Hippocampal formation (tissue), 2 donors: ENCODE data around the gene ILF2.
A peak's percentile ranks its signal among the peaks of the same experiment; 100 is the strongest.
"Not testable (repeated sequence)": the region's sequence is repeated elsewhere in the genome, so short reads cannot be mapped to it uniquely, and the experiment has no call there.

ENCODE experiments used
- DNase-seq, 2 donors: peaks; one replicate each; lab custom pipeline; 2025; lab: John Stamatoyannopoulos, UW

Gene ILF2

DNA sequence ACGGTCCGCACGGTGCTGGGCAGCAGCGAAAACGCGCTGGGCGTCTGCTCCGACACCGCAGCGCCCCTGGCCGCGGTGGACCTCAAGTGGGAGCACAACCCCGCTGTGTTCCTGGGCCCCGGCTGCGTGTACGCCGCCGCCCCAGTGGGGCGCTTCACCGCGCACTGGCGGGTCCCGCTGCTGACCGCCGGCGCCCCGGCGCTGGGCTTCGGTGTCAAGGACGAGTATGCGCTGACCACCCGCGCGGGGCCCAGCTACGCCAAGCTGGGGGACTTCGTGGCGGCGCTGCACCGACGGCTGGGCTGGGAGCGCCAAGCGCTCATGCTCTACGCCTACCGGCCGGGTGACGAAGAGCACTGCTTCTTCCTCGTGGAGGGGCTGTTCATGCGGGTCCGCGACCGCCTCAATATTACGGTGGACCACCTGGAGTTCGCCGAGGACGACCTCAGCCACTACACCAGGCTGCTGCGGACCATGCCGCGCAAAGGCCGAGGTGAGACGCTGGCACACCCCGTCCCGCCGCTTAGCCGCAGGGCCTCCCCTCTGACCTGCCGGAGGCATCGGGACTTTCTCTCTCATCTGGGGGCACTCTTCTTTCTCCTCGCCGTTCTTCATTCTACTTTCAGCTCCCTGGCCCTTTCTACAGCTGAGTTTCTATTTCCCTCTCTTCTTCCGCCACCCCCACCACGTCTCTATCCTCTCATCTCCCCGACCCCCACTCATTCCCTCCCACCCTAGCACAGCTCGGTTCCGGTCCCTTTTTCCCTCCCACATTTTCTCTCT, 8.7 kb upstream of the ILF2 start:
- DNase-seq = no peak

DNA sequence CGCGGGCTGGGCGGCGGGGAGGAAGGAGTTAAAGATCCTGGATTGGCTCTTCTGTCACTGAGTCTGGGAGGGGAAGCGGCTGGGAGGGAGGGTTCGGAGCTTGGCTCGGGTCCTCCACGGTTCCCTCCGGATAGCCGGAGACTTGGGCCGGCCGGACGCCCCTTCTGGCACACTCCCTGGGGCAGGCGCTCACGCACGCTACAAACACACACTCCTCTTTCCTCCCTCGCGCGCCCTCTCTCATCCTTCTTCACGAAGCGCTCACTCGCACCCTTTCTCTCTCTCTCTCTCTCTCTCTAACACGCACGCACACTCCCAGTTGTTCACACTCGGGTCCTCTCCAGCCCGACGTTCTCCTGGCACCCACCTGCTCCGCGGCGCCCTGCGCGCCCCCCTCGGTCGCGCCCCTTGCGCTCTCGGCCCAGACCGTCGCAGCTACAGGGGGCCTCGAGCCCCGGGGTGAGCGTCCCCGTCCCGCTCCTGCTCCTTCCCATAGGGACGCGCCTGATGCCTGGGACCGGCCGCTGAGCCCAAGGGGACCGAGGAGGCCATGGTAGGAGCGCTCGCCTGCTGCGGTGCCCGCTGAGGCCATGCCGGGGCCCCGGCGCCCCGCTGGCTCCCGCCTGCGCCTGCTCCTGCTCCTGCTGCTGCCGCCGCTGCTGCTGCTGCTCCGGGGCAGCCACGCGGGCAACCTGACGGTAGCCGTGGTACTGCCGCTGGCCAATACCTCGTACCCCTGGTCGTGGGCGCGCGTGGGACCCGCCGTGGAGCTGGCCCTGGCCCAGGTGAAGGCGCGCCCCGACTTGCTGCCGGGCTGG, 7.9 kb upstream of the ILF2 start, which contains the start of gene NPR1:
Gene NPR1, plus strand, starts transcription at position 170 of the 818 bp plus-strand sequence. Its CDS starts 421 bp downstream, at position 591.
- DNase-seq = no peak

DNA sequence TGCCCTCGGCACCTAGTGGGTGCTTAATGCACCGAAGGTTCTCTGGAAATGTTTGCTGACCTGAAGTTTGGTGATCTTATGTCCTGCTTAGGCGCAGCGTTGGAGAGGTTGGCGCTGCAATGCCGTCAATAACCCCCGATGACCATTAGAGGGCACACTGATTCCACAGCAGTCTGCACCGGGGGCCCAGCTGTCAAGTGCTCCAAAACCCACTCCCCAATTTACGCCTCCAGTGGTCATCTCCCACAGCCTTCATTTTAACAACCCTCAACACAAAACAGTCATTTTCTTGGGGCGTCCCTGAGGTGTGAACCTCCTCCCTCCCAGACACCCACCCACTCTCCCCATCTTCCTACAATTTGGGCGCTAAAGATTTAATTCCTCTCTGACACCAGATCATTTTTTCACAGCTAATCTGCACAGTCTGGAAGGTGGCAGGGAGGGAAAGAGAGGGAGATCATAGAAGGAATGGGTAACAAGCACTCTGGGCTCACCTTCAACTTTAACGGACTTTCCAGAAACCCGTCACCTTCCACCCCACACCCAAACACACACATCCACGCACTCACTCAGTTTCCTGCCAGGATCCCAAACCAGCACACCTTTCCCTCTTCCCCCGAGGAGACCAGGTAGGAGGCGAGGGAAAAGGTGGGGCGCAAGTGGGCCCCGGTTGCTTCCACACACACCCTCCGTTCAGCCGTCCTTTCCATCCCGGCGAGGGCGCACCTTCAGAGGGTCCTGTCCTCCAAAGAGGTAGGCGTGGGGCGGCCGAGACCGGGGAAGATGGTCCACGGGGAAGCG, 7.1 kb upstream of the ILF2 start:
- DNase-seq = peak in 1 of 2 donors; percentile 1

DNA sequence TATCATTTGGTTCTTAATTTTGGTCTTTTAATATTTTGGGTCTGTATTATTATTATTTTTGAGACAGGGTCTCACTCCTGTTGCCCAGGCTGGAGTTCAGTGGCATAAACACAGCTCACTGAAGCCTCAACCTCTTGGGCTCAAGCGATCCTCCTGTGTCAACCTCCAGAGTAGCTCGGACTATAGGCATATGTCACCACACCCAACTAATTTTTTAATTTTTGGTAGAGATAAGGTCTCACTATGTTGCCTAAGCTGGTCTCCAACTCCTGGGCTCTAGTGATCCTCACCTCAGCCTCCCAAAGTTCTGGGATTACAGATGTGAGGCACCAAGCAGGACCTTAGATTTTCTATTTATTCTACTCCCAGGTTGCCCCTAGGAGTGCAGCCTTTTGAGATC, 2.7 kb upstream of the ILF2 start:
- DNase-seq = no peak

DNA sequence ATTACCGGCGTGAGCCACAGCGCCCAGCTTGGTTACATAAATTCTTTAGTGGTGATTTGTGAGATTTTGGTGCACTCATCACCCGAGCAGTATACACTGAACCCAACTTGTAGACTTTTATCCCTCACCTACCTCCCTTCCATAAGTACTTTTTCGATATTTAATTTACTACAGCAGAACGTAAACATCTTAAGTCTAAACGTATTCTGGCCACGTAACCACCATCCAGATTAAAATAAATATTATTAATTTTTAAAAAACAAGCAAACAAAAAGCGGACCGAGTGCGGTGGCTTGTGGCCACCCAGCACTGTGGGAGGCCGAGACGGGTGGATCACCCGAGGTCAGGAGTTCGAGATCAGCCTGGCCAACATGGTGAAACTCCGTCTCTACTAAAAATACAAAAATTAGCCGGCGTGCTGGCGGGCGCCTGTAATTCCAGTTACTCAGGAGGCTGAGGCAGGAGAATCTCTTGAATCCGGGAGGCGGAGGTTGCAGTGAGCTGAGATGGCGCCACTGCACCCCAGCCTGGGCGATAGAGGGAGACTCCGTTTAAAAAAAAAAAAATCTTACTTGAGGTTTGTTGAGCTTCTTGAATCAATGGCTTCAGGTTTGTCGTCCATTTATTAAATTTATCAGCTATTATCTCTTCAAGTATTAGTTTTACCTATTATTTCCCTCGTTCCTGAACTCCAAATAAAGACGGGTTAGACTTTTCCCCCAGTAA, 998 bp upstream of the ILF2 start:
- DNase-seq = peak in 1 of 2 donors; percentile 75

DNA sequence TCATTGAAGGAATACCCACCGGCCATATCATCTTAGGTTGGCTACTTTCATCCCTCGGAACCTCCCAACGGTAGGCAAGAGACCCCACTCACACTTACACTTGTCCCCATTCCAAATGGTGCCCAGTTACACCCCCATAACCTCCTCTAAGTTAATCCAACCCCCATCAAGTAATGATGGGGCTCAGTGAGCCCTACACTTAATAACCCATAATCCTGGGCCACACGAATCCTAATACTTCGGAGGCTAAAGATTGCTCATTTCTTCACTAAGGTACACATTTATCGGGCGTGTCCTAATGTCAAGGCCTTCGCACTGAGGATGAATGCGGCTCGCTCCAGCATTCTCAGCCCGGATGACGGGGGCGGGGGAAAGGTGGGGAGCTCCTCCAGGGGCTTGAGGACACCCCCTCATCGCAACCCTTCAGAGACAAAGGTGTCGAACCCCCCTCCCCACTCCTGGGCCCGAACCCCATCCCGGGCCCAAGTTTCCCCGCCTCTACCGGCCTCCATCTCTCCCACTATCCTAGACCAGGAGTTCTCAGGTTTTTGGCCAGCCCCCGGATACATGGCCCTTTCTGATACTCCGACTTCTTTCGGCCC, 435 bp downstream of the ILF2 start:
- DNase-seq = no peak

DNA sequence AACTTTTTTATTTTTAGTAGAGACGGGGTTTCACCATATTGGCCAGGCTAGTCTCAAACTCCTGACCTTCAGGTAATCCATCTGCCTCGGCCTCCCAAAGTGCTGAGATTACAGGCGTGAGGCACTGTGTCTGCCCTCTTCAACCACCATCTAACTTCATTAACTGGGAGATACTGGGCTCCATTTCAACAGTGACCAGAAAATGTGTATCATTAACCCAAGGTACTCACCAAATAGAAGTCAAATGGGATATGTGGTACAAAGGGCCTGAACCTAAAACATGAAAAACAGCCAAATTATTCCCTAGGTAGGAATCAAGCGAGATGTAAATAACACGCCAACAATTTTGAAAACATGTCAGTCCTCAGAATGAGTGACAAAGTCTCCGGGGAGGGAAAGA, 1.2 kb downstream of the ILF2 start:
- DNase-seq = no peak

DNA sequence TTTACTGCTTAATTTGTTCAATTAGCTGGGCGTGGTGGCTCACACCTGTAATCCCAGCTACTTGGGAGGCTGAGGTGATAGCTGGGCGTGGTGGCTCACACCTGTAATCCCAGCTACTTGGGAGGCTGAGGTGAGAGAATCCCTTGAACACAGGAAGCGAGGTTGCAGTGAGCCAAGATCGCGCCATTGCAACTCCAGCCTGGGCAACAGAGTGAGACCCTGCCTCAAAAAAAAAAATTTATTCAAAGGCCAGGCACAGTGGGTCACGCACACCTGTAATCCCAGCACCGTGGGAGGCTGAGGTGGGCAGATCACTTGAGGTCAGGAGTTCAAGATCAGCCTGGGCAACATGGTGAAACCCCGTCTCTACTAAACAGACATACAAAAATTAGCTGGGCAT, 2.1 kb downstream of the ILF2 start:
- not testable (repeated sequence) for DNase-seq

DNA sequence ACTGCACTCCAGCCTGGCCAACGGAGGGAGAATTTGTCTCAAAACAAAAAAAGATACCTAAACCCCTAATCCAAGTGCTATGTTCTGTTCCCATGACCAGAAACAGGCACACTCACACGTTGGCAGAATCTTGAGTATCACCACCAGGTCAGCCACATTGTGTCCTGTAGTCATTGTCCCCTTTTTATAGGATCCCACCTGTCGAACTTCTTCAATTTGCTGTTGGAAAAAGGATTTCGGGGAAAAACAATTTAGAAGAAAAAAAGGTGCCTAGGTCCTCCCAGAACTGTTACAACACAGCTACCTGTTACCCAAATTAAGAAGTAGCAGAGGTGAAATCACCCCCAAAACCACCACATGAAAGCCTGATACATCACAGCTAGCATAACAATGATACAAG, 3.4 kb downstream of the ILF2 start:
- DNase-seq = no peak

DNA sequence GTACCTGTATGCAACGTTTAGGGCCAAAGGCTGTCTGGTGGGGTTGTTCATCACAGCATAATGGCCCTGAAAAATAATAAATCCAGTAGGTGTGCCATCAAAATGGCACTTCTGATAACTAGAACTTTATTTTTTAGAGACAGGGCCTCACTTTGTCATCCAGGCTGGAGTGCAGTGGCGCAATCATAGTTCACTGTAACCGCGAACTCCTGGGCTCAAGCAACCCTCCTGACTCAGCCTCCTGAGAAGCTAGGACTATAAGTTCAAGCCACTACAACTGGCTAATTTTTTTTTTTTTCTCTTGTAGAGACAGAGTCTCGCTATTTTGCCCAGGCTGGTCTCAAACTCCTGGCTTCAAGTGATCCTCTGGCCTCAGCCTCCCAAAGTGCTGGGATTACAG, 7.6 kb downstream of the ILF2 start:
- DNase-seq = no peak

DNA sequence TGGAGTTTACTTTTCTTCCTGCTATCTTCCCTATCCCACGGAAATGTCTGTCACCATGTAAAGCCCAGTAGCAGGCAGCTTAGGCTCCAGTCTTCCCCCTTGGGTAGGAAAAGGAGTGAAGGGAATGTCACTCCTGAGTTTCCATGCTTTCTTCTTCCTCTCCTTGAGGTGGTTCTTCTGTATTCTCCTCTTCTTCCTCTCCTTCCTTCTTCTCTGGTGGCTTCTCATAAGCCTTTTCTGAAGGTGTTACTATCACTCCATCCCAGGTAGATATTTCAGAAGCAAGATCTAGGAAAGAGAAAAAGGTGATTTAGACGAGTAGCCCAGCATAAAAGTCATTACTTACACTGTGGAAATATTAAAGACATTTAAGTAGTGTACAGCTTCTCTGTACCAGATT, 8.5 kb downstream of the ILF2 start:
- DNase-seq = no peak

DNA sequence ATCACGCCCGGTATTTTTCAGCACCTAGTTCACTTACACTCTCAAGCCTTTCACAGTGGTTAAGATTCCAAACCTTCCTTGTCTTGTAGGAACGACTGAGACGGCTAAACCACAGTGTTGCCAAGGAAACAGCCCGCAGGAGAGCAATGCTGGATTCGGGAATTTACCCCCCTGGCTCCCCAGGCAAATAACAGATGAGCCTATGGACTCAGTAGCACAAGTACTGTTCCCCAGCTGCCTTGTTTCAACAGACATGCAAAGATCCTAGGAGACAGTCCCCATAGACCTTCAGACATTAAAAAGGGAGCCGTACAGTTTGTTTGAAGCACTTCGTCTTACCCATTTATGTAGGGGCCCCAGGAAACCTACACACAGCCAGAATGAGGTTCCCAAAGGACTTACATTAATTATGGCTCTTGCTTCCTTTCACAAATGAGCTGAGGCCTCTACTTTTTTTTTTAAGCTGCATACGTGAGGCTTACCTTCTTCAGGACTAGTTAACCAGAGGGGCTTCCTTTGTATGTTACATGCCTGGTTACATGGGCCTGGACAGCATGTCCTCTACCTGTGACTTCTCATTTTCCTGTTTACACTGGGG, 9.6 kb downstream of the ILF2 start:
- no peak for DNase-seq

DNA sequence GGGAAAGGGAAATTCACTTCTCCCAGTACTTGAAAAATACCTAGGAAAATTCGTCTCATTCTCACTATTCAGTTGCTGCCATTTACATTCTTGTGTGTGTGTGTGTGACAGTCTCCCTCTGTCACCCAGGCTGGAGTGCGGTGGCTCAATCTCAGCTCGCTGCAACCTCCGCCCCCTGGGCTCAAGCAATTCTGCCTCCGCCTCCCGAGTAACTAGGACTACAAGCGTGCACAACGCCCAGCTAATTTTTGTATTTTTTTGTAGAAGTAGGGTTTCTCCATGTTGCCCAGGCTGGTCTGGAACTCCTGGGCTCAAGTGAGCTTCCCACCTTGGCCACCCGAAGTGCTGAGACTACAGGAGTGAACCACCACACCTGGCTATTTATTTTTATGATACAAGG, 11.1 kb downstream of the ILF2 start:
- DNase-seq = no peak

DNA sequence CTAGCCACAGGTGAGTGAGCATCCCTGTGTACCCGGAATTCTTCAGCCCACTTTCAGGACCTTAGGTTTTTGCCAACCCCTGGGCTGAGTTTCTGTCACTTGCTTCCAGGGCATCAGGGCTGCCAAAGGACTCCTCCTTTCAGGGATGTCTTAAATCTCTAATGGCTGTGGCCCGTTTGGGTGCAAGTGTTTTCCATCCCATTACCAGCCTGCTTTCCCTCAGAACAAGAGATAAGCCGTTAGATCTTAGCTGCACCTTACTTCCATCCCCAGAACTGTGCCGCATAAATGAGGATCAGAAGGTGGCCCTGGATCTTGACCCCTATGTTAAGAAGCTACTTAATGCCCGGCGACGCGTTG, 11.6 kb downstream of the ILF2 start:
- DNase-seq = no peak

DNA sequence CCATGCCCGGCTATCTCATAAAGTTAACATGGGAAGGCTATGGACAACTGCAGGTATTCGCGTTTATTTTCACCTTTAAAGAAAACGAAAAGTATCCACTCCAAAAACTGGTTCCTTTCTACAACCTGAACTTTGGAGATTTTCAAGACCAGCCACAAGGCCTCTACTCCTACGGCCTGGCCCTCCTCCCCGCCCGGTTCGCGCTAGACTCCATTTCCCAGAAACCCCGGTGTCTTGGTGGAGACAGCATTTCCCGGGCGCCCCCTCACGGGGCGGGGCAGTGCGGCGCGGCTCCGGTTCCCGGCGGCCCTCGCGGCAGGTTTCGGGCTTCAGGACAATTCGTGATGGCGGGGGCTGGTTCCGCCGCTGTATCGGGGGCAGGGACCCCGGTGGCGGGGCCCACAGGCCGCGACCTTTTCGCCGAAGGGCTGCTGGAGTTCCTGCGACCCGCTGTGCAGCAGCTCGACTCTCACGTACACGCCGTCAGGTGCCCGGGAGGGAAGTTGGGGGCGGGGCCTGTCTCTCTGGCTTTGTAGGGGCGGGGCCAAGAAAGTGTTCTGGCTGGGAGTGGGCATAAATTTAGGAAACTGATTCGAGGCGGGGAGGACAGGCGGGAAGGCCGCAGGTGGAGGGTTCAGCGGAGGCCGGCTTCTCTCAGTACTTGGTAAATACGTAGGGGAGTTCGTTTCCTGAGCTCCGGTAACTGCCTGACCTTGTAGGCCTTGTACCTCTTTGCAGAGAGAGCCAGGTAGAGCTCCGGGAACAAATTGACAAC, 12.2 kb downstream of the ILF2 start, which contains the start of gene SNAPIN:
Gene SNAPIN, plus strand, starts transcription at position 304 of the 775 bp plus-strand sequence. Its CDS starts 41 bp downstream, at position 345.
- DNase-seq = peak; percentile 88 to 90

DNA sequence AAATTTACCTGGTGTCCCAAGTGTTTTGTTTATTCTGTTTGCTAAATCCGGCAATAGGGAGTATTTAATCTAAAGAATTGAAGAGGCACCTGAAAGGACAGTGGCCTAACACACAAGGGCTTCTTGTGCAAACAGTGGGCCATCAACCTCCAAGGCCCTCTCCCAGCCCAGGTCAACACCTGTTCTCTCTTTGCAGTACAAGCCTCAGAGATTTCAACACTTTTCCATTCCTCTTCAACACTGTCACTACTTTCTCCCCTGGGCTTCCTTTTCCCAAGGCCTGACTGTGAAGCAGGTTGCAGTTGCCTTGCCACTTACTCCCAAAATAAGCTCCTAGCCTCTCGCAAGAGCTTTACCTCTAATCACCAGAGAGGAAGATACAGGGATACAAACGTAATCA, 15.5 kb downstream of the ILF2 start:
- no peak for DNase-seq

DNA sequence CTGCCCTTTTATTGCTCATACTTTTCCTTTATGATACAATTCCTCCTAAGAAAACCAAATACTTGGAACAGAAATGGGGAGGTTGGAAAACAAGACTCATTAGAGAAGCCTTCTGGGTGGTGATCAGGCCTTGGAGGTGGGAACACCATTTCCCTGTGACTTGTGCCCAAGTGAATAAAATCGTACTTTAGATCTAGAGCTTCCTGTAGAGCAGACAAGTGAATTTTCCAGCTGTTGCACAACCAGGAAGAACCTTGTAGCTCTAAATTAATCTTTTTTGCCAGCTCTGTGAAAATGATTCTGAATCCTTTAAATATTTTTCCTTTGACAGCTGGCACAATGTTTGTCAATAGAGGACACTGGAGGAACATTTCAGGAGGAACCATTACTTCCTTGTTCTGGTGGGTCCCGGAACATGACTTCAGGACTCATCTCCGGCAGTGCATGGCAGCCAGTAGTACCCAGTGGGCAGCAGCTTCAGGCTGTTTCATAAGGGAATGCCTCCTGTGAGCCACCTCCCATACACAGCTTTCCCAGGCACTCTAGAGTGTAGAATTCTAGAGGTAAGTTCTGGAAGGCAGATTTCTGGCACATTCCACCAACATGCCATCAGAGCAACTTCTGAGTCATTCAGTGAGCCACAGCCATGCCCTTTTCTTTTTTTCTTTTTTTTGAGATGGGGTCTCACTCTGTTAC, 17.8 kb downstream of the ILF2 start:
- DNase-seq = no peak

DNA sequence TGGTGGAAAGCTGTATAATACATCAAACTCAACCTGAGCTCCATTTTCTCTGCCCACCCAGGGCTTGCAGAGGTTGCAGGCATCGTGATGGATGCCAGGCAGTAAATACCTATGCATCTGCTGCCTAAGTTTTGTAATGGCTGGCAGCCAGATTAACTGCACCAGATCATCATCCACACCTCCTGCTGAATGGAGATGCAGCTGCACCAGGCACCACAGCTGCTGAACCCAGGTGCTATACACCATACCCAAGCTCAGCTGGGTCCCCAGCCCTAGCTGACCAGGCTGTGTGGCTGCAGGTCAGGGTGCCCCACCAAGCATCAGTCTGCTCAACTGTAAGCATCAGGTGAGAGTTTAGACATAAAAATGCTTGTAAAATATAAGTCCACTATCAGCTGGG, 19.0 kb downstream of the ILF2 start:
- DNase-seq = no peak

DNA sequence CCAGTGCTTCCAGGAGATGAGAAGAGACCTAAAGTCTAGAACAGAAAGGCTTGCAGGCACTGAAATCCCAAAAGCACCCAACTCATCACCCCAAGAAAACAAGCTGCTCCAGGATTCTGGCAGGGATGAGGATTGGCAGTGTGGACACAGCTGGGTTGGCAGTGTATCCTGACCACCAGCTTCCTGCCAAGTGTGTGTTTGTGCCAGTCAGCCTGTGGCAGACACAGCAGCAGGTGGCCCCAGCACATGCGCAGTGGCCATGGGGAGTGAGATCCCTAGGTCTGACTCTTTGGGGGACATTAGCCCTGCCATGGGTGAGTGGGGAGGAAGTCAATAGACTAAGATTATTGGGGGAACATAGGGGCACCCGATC, 20.9 kb downstream of the ILF2 start:
- DNase-seq = peak; percentile 42 to 84
